Caco-2 (cell line): Measurements from ENCODE around the gene PNLIPRP1. TPM values are rescaled to one million over a fixed set of nuclear protein-coding genes. Genes with fewer than 3 reads are reported as not detected.

Experiments used
- BruUV-seq: library from RNA; stranded (reverse); fragments of 400-500 nt; replicated peaks from 2 replicates; lab custom pipeline; 2021; lab: Mats Ljungman, UMichigan
- CTCF ChIA-PET: fragments of 300-600 bp; sonication (Branson Sonifier 250); formaldehyde crosslinking; loops from one replicate; lab custom pipeline; 2022; ENCODE audit warnings: antibody characterized with exemption; lab: Charles Lee
- POLR2A ChIA-PET: fragments of 300-600 bp; sonication (Branson Sonifier 250); formaldehyde crosslinking; loops from one replicate; lab custom pipeline; 2022; ENCODE audit warnings: antibody characterized with exemption; lab: Charles Lee
- DNase-seq, 2 experiments: peaks; one replicate each; pipeline versions ENCODE4 v3.0.0 to v3.0.0-alpha.2; 2020 to 2022
- H3K27me3 ChIP-seq: replicated peaks from 2 replicates; pipeline ENCODE4 v1.6.0; 2011; ENCODE audit warnings: low read length; ENCODE audit not compliant: control insufficient read depth, insufficient read depth
- H3K36me3 ChIP-seq: 2 replicates; pipeline ENCODE4 v1.5.1; 2011; ENCODE audit warnings: low read length; ENCODE audit not compliant: control insufficient read depth, insufficient read depth
- H3K4me1 ChIP-seq: fragments of 250-450 bp; sonication (Bioruptor Pico); 2 replicates; pipeline ENCODE4 v1.5.1; 2020; ENCODE audit warnings: mild to moderate bottlenecking
- H3K4me3 ChIP-seq: 2 replicates; pipeline ENCODE4 v1.5.1; 2011; ENCODE audit warnings: low read depth, mild to moderate bottlenecking, control low read depth, low read length
- H3K9me3 ChIP-seq: fragments of 250-450 bp; sonication (Bioruptor Pico); 2 replicates; pipeline ENCODE4 v1.5.1; 2020; ENCODE audit warnings: mild to moderate bottlenecking, moderate library complexity
- H3K27ac Mint-ChIP-seq: one replicate; pipeline ENCODE4 v1.8.0; 2022; ENCODE audit warnings: mixed read lengths; ENCODE audit not compliant: unreplicated experiment
- H3K27me3 Mint-ChIP-seq: one replicate; pipeline ENCODE4 v1.8.0; 2022; ENCODE audit warnings: mixed read lengths; ENCODE audit not compliant: insufficient read depth, unreplicated experiment
- H3K36me3 Mint-ChIP-seq: one replicate; pipeline ENCODE4 v1.8.0; 2022; ENCODE audit warnings: mild to moderate bottlenecking, mixed read lengths; ENCODE audit not compliant: insufficient read depth, unreplicated experiment
- H3K4me1 Mint-ChIP-seq: one replicate; pipeline ENCODE4 v1.8.0; 2022; ENCODE audit warnings: low read depth, mixed read lengths; ENCODE audit not compliant: unreplicated experiment
- H3K4me3 Mint-ChIP-seq: one replicate; pipeline ENCODE4 v1.8.0; 2022; ENCODE audit warnings: mild to moderate bottlenecking, moderate library complexity, mixed read lengths; ENCODE audit not compliant: unreplicated experiment
- H3K9me3 Mint-ChIP-seq: one replicate; pipeline ENCODE4 v1.8.0; 2022; ENCODE audit warnings: mixed read lengths; ENCODE audit not compliant: unreplicated experiment
- CTCF ChIP-seq, 2 experiments: fragments of 200-600 bp in 1 of 2; IDR thresholded peaks; 1 replicate in 1 of 2; 2 replicates in 1 of 2; pipeline versions ENCODE4 v1.5.1 to v1.8.0; 2011 to 2022; ENCODE audit warnings: antibody characterized with exemption in 1 of 2, control low read depth in 1 of 2, inconsistent platforms in 1 of 2, low read depth in 1 of 2, low read length in 1 of 2, mild to moderate bottlenecking in 1 of 2, moderate library complexity in 1 of 2; ENCODE audit not compliant: insufficient read depth in 1 of 2, severe bottlenecking in 1 of 2, unreplicated experiment in 1 of 2
- intact Hi-C: fragments of 100-400 bp; cut with micrococcal nuclease; formaldehyde crosslinking; loops from one replicate; pipeline ENCODE4 v1.10.0; 2022; ENCODE audit not compliant: unreplicated experiment
- total RNA-seq: library from RNA; stranded (reverse); gene quantifications from 2 replicates; pipeline ENCODE4 v1.2.3, GENCODE V29; 2022

Gene PNLIPRP1
- total RNA-seq, 1 experiment from 2014 or later = not detected

- Histone ChIP-seq H3K4me1 (no peaks in the 10 kb centered on the region), H3K9me3 (no peaks in the 10 kb centered on the region), H3K4me3 (no peak within 1 kb of the TSS), H3K36me3 (no peaks in the 10 kb centered on the region), H3K27me3 (no peaks in the 10 kb centered on the region)
- ChIA-PET CTCF (no interaction called here), POLR2A (interaction anchor here (0.5 kb wide), 1 partner anchor 1416 kb away, joined by 4 read pairs; no protein-coding TSS in a partner anchor)
- H3K4me1 Mint-ChIP-seq = no peaks in the 10 kb centered on the region
- H3K27me3 Mint-ChIP-seq = peaks cover 11% of the 10 kb centered on the region
- H3K27ac Mint-ChIP-seq = no peak within 1 kb of the TSS
- no peak for TF ChIP-seq CTCF (IDR thresholded peaks at IDR 0.05; ENCODE audit: insufficient read depth in 1 of 2, low read depth in 1 of 2, low read length in 1 of 2, severe bottlenecking in 1 of 2, unreplicated experiment in 1 of 2)
- H3K36me3 Mint-ChIP-seq = no peaks in the 10 kb centered on the region
- DNase-seq = no peak
- no TSS peak for BruUV-seq
- no peak within 1 kb of the TSS for H3K4me3 Mint-ChIP-seq
- H3K9me3 Mint-ChIP-seq = no peaks in the 10 kb centered on the region
- intact Hi-C loops = no loop called here
Observed at GRCh38 chr10:116545756-116546155, 45.0 kb upstream of the PNLIPRP1 start, which contains the start of gene PNLIP. TSS of gene PNLIP (plus strand) at chr10:116545931. CDS start at chr10:116546093, 162 bp downstream.

- CTCF ChIA-PET = no interaction called here
- Histone ChIP-seq H3K36me3 (no peaks in the 10 kb centered on the region), H3K4me1 (no peaks in the 10 kb centered on the region), H3K9me3 (no peaks in the 10 kb centered on the region), H3K27me3 (no peaks in the 10 kb centered on the region), H3K4me3 (no peak overlapping the region)
- H3K27me3 Mint-ChIP-seq = peaks cover 10% of the 10 kb centered on the region
- no peaks in the 10 kb centered on the region for H3K36me3 Mint-ChIP-seq
- DNase-seq = no peak
- no peak overlapping the region for H3K4me3 Mint-ChIP-seq
- intact Hi-C loops = no loop called here
- no peak for TF ChIP-seq CTCF (IDR thresholded peaks at IDR 0.05; ENCODE audit: insufficient read depth in 1 of 2, low read depth in 1 of 2, low read length in 1 of 2, severe bottlenecking in 1 of 2, unreplicated experiment in 1 of 2)
- H3K27ac Mint-ChIP-seq = no peak overlapping the region
- POLR2A ChIA-PET = no interaction called here
- no TSS peak for BruUV-seq
- H3K9me3 Mint-ChIP-seq = no peaks in the 10 kb centered on the region
- no peaks in the 10 kb centered on the region for H3K4me1 Mint-ChIP-seq
Observed at GRCh38 chr10:116548301-116548700, 42.5 kb upstream of the PNLIPRP1 start.

- no peaks in the 10 kb centered on the region for H3K9me3 ChIP-seq
- BruUV-seq = no TSS peak
- DNase-seq = no peak
- H3K4me3 ChIP-seq = no peak overlapping the region
- Mint-ChIP-seq H3K9me3 (no peaks in the 10 kb centered on the region), H3K36me3 (no peaks in the 10 kb centered on the region), H3K4me3 (no peak overlapping the region), H3K27ac (no peak overlapping the region), H3K4me1 (no peaks in the 10 kb centered on the region), H3K27me3 (no peaks in the 10 kb centered on the region)
- H3K27me3 ChIP-seq = no peaks in the 10 kb centered on the region
- H3K4me1 ChIP-seq = no peaks in the 10 kb centered on the region
- POLR2A ChIA-PET = no interaction called here
- CTCF ChIA-PET = no interaction called here
- no peak for TF ChIP-seq CTCF (IDR thresholded peaks at IDR 0.05; ENCODE audit: insufficient read depth in 1 of 2, low read depth in 1 of 2, low read length in 1 of 2, severe bottlenecking in 1 of 2, unreplicated experiment in 1 of 2)
- no peaks in the 10 kb centered on the region for H3K36me3 ChIP-seq
- intact Hi-C loops = no loop called here
Observed at GRCh38 chr10:116553378-116553980, 37.3 kb upstream of the PNLIPRP1 start.
